Skin of body (tissue), 2 donors: ENCODE results near the gene ZNF471. TPM values are rescaled to one million over a fixed set of nuclear protein-coding genes. Genes with fewer than 3 reads are reported as not detected.
A peak's percentile ranks its signal among the peaks of the same experiment; 100 is the strongest.

ENCODE experiments used
- DNase-seq: peaks from one replicate; lab custom pipeline; 2025; lab: John Stamatoyannopoulos, UW
- total RNA-seq: library from RNA; depleted of rRNA; stranded (reverse); fragments of >200 nt; gene quantifications from one replicate; pipeline ENCODE4 v1.2.3, GENCODE V29; 2014

ZNF471 gene
- total RNA-seq, result 8.9 TPM

- DNase-seq, result peak; percentile 99
Measured at GRCh38 chr19:56507446-56508289, at the start of gene ZNF471. Gene ZNF471 (plus strand): TSS chr19:56507855. CDS start chr19:56511572, 3,717 bp downstream.

DNA sequence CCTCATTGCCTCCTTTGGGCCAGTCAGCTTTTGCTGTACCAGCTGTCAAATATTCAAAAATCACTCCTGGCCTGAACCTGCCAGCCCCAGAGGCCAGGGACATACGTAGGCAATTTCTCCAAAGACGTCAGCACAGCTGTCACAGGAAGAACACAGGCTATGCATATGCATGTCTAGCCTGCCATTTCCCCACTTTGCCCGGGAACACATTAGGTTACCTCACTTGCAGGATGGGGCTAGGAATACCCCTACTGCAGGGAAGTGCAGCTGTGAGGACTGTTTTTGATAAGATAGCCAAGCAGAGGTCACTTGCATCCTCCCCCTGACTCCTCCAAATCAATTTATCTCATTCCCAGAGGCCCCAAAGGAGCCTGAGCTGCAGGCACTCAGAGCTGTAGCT, 33.3 kb upstream of the ZNF471 start:
- DNase-seq, result no peak

DNA sequence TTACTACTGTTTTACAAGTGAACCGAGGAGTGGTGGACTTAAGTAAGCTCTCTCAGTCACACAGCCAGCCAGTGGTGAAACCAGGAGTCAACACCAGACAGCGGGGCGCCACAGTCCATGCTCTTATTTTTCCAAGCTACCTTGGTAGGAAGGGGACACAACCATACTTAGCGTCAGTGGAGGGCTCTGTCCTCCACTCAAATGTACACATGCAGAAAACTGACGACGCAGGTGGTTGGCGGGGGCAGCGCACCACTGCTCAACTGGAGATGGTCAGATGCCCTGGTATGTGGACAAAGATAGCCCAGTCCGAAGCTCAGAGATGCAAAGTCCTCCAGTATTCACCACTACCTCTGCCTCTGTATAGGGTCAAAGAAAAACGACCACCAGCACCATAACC, 31.6 kb upstream of the ZNF471 start:
- no peak for DNase-seq

- peak; percentile 30 for DNase-seq
Measured at GRCh38 chr19:56476651-56477428, 30.8 kb upstream of the ZNF471 start, which contains the start of gene ZNF667. Gene ZNF667 (minus strand): TSS chr19:56477345. CDS start chr19:56462370, 14,975 bp downstream.

- DNase-seq, result peak; percentile 92
Measured at GRCh38 chr19:56477429-56478338, 30.0 kb upstream of the ZNF471 start.

DNA sequence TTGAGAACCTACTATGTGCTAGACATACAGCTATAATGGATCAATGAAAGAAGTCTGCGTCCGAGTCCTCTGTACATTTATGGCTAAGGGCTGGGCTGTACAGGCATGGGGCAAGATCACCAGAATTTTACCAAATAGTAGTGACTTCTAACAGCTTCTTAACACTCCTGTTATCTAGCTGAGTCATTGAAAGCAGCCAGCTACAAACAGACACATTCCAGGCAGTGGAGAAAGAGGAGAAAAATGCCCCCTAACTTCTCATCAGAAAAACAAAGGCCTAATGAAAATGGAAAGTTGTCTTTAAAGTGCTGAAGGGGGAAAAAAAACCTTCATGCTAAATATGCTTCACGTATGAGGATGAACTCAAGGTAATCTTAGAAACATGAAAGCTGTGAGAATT, 16.3 kb upstream of the ZNF471 start:
- no peak for DNase-seq

- no peak for DNase-seq
Measured at GRCh38 chr19:56504581-56504980, 3.1 kb upstream of the ZNF471 start.

DNA sequence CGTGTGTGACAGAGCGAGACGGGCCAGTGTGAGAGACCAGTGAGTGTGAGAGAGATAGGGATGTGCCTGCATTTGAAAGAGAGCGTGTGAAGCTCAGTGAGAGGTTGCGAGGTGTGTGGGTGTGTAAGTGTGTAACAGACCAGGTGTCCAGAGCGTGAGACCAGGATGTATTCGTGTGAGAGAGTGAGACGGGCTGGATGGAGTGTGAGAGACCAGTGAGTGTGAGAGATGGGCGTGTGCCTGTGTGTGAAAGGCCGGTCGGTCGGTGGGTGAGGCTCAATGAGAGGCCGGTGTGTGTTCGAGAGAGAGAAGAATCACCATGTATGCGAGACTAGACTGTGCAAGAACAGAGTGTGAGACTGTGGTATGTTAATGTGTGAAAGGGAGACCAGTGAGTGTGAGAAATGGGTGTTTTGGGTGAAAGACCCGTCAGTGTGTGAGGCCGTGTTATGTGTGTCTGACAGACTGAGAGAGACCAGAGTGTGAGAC, 679 bp downstream of the ZNF471 start:
- DNase-seq, result no peak

- no peak for DNase-seq
Measured at GRCh38 chr19:56525214-56525860, 17.7 kb downstream of the ZNF471 start.

DNA sequence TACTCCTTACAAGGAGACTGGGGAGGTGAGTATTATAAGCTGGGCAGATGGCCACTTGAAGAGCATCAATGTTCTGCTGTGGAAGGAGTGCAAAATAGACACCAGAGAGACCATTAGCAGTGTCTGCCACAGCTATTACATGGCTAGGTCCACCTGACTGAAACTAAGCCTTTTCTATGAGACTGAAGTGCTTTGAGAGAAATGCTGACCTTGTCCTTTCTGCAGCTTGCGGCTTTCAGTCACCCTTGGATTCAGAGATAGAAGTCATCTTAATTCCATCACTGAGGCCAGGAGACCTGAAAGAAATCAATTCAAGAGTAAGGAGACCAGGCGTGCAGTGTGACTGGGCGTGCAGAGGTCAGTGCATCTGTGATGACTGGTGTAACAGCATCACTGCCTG, 29.8 kb downstream of the ZNF471 start:
- no peak for DNase-seq

DNA sequence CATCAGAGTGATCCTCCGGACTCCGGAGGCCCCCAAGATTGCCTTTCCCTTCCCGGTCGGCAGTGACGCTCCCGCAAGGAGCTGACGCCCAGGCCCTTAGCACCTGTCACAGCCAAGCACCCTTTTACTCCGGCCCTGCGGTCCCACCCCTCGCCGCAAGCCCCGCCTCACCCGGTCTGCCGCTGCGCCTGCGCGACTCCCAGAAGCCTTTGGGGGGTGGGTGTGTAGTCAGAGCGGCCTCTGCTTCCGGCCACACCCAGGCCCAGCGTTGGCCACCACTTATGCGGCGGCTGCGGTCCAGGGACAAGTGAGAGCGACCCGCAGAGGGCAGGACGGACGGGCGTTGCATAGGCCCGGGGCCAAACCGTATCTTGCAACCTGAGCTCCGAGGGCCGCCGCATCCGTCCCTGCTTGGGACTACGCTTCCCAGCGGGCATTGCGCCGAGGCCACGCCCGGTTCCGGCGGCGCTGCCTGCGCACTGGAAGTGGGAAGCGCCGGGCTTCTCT, 30.7 kb downstream of the ZNF471 start:
- peak; percentile 88 for DNase-seq

GRCh38 chr19:56538761-56539263, 31.2 kb downstream of the ZNF471 start, which contains the start of gene ZFP28:
Gene ZFP28 (plus strand): TSS chr19:56538948. CDS start chr19:56539019, 71 bp downstream.
- peak; percentile 72 for DNase-seq

DNA sequence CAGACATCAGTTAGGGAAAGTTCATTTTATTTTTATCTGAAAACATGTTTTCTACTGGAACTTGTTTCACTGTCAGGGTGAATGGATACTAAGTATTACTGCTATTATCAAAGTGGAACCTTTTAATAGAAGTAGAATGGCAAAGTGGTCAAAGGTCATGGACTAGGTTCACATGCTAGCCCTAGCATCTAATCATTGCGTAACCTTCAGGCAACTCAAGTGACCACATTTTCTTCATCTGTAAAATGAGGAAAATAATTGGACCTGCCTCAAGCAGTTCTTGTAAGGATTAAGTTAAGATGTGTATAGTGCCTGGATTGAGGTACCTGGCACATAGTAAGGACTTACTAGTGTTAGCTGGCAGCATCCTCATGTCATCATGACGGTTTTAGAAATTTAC, 36.1 kb downstream of the ZNF471 start:
- DNase-seq, result no peak

GRCh38 chr19:56547535-56547934, 39.9 kb downstream of the ZNF471 start:
- DNase-seq, result no peak

DNA sequence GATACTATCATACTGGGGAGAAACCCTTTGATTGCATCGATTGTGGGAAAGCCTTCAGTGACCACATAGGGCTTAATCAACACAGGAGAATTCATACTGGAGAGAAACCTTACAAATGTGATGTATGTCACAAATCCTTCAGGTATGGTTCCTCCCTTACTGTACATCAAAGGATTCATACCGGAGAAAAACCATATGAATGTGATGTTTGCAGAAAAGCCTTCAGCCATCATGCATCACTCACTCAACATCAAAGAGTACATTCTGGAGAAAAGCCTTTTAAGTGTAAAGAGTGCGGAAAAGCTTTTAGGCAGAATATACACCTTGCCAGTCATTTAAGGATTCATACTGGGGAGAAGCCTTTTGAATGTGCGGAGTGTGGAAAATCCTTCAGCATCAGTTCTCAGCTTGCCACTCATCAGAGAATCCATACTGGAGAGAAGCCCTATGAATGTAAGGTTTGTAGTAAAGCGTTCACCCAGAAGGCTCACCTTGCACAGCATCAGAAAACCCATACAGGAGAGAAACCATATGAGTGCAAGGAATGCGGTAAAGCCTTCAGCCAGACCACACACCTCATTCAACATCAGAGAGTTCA, 46.7 kb downstream of the ZNF471 start:
- DNase-seq, result no peak

DNA sequence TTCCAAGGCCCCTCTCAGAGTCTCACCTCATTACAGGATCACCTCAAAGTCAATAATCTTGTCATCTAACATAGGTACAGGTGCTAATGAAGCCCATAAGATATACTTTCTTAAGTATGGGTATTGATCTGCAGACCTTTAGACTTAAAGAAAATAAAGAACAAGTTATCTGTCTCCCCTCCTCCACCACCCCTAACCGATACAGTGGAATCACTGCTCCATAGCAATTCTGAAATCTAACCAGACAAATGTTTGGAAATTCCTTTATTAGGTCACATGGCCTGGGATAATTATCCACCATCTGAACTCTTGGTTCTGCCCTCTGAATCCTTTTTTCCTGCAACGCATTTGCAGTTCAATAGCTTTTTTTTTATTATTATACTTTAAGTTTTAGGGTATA, 55.1 kb downstream of the ZNF471 start:
- no peak for DNase-seq

DNA sequence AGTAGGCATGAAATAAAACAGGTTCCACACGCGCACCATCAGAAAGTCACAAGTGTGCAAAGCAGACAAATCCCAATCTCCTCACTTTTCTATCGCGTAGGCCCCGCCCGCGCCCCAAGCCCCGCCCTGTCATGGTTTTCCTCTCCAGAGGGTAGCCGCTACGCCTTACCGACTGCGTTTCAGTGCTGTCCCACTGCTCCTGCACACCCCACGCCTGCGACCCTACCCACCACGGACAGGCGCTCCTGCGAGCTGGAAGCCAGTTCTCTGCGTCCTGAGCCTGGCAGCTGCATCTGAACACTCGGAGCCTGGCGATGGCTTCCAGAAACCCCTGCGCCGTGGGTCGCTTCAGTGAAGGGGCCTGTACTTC, 59.2 kb downstream of the ZNF471 start:
- no peak for DNase-seq

- DNase-seq, result peak; percentile 87
Measured at GRCh38 chr19:56567274-56568120, 59.8 kb downstream of the ZNF471 start, which contains the start of gene ZNF470. Gene ZNF470 (plus strand): TSS chr19:56567468. CDS start chr19:56570312, 2,844 bp downstream.

GRCh38 chr19:56572589-56572988, 64.9 kb downstream of the ZNF471 start:
- no peak for DNase-seq
